Measurements from ENCODE around the gene ZC3H12D. TPM values are rescaled to one million over a fixed set of nuclear protein-coding genes. Genes with fewer than 3 reads are reported as not detected.

The ZC3H12D gene
- total and polyA plus RNA-seq, 9 of the 15 experiments (the other 6 are each of a cell fraction or from before 2014, with no cell fraction given): 0.04 to 0.27 (median 0.05) TPM; not detected in 3

DNA sequence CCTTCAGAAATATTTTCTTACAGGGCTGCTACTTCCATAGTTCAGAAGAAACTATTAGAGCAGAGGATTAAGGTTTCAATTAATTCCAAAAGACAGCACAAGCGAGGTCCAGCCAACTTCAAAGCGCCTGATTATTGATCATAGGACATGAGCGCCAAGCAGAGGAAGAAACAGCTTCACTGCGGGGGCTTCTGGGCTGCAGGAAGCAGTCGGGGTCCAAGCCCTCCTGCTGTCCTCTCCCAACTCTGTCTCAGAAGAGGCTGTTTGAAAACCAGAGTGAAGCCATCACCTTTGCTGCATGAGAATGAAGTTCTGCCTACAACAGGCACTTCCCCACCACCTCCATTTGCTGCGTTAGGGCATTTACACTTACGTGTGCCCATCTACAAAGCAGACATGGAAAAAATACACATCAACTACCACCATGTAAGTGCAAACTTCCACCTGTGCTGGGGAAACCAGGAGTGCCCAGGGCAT, 60.8 kb downstream of the ZC3H12D start:
- no peaks in the 10 kb centered on the region for H3K79me2 ChIP-seq (ENCODE audit: control insufficient read depth, insufficient read depth, low read length)
- H3K27ac ChIP-seq (ENCODE audit: extremely low read depth, low read depth, low read length): no peak overlapping the region
- H3K9me3 ChIP-seq (replicated peaks; ENCODE audit: control insufficient read depth, insufficient read depth, low read depth, low read length): no peaks in the 10 kb centered on the region
- H3K9ac ChIP-seq (ENCODE audit: insufficient read depth in 1 of 2, low read depth in 2 of 2, low read length in 2 of 2): no peak overlapping the region
- no peaks in the 10 kb centered on the region for H3K36me3 ChIP-seq (ENCODE audit: control insufficient read depth, insufficient read depth, low read length)
- no peaks in the 10 kb centered on the region for H3K4me1 ChIP-seq (replicated peaks in 1 of 2; ENCODE audit: control insufficient read depth in 2 of 2, insufficient read depth in 2 of 2, low read length in 2 of 2)
- ChIA-PET CTCF (ENCODE audit: low intra/inter-chr PET ratio) (no interaction called here), POLR2A (interaction anchor here (0.7 to 1.2 kb wide), 3 partner anchors 9 to 395 kb away, joined by 3 read pairs; no protein-coding TSS in a partner anchor)
- TF ChIP-seq, protein P1, sequence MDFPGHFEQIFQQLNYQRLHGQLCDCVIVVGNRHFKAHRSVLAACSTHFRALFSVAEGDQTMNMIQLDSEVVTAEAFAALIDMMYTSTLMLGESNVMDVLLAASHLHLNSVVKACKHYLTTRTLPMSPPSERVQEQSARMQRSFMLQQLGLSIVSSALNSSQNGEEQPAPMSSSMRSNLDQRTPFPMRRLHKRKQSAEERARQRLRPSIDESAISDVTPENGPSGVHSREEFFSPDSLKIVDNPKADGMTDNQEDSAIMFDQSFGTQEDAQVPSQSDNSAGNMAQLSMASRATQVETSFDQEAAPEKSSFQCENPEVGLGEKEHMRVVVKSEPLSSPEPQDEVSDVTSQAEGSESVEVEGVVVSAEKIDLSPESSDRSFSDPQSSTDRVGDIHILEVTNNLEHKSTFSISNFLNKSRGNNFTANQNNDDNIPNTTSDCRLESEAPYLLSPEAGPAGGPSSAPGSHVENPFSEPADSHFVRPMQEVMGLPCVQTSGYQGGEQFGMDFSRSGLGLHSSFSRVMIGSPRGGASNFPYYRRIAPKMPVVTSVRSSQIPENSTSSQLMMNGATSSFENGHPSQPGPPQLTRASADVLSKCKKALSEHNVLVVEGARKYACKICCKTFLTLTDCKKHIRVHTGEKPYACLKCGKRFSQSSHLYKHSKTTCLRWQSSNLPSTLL (IDR thresholded peaks at IDR 0.05): no peak
- no peak for TF ChIP-seq TFE3 (CRISPR knock-in tag; IDR thresholded peaks at IDR 0.05)
- TF ChIP-seq ELF2 (CRISPR knock-in tag; IDR thresholded peaks at IDR 0.05): no peak
- TF ChIP-seq MAFG (tag; conservative IDR thresholded peaks at IDR 0.05): no peak
- no peak for TF ChIP-seq MECOM (CRISPR knock-in tag; IDR thresholded peaks at IDR 0.05)
- no peak for TF ChIP-seq RFX5 (IDR thresholded peaks at IDR 0.05; ENCODE audit: low read depth, low read length)
- no peak for TF ChIP-seq EP400 (IDR thresholded peaks at IDR 0.05)
- TF ChIP-seq ZNF551 (CRISPR knock-in tag; IDR thresholded peaks at IDR 0.05): no peak
- no peak overlapping the region for H3K4me3 ChIP-seq
- no peak overlapping the region for H2AFZ ChIP-seq (ENCODE audit: low read depth, low read length)
- in situ Hi-C loops (cut with MboI) (no loop called here), intact Hi-C loops (cut with micrococcal nuclease) (no loop called here)
- peaks cover 47 to 76% of the 10 kb centered on the region in 2 experiments for H3K27me3 ChIP-seq (ENCODE audit: control insufficient read depth in 2 of 2, insufficient read depth in 2 of 2, low read length in 2 of 2)
- H3K4me2 ChIP-seq (ENCODE audit: insufficient read depth, low read length): no peak overlapping the region
- H4K20me1 ChIP-seq (replicated peaks; ENCODE audit: control insufficient read depth, insufficient read depth, low read length): 0 out of 2 replicates have a peak, but pooled peaks cover 3% of the 10 kb centered on the region
- no TSS peak for BruUV-seq (replicated peaks)
- 11% methylated on average over 7 of the region's 7 CpGs for WGBS (ENCODE audit: insufficient coverage, low coverage, missing lambda C conversion rate)
- no peak for ATAC-seq
- no peak for FAIRE-seq
- DNase-seq (ENCODE audit: extremely low read depth in 1 of 4, low spot score in 3 of 4): no peak
- no peaks in the 10 kb centered on the region for H3K9me1 ChIP-seq (ENCODE audit: control insufficient read depth, insufficient read depth, low read length)

Data from K562 (cell line).